Activated CD4-positive, alpha-beta T cell treated with anti-CD3 and anti-CD28 coated beads for 24 hours (primary cell): ENCODE measurements around the gene ABCD3.
"Not testable (repeated sequence)": the region's sequence is repeated elsewhere in the genome, so short reads cannot be mapped to it uniquely, and the experiment has no call there.

ENCODE experiments used
- DNase-seq, 2 donors: peaks; one replicate each; pipeline ENCODE4 v3.0.0-alpha.2; 2020; ENCODE audit warnings: low read depth in 2 of 2

Gene ABCD3

DNA sequence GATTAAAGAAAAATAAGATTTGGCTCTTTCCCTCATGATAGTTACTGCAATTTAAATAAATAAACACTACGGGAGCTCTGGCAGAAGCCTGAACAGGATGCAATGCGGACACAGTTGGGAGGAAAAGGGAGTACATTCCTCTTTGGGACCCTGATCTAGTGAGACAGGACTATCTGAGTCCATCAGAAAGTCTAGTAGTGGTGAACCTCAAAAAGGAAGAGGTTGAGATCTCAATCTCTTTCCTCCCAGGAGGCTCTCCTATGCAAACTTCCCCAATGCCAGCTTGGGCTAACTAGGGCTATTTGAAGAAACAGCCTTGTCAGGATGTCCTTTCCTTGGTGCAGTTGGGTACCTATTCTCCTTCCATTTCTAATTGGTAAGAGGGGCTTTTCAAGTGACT, 4.9 kb upstream of the ABCD3 start:
- no peak for DNase-seq

DNA sequence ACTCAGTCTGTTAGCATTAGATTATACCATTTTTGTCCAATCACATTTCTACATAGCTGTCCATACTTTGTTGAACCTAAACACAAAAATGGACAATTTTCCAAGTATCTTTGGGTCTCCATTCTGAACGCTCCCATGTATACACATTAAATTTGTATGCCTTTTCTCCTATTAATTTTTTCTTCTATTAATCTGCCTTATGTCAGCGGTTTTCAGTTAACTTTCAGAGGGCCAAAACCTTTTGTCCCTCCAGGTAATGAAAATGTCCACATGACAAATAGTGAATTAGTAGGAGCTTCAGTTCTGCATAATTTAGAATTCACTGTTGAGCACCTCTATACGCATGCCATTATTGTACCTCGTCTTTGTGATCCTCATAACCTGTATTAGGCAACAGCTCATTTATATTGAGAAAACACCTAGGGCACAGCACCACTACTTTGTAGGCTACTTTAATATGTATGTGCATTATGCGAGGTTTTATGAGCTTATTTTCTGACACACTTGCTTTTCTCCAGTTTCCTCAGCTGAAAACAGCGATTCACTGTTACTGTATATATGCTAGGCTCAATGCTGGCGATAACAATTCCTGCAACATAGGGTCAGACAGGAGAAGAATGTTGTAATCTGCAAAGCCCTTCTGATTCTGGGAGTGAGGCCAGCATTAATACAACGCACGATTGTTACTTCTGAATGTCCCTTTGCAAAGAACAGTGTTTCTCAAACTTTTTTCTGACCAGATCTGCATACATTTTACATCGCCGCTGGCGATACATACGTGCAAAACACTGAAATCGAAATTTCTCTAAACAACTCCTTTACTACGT, 1.1 kb upstream of the ABCD3 start:
- DNase-seq = no peak

DNA sequence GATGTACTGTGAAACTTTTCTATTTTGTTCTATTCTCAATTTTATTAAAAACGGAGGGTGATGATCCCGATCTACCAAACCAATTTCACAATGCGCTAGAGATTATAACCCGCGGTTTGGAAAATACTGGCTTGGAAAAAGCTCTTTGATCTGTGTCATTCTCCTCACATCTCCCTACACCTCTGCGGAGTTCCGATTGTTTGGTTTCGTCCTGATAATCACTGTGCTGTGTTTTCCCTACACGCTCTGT, 536 bp upstream of the ABCD3 start:
- DNase-seq = no peak

DNA sequence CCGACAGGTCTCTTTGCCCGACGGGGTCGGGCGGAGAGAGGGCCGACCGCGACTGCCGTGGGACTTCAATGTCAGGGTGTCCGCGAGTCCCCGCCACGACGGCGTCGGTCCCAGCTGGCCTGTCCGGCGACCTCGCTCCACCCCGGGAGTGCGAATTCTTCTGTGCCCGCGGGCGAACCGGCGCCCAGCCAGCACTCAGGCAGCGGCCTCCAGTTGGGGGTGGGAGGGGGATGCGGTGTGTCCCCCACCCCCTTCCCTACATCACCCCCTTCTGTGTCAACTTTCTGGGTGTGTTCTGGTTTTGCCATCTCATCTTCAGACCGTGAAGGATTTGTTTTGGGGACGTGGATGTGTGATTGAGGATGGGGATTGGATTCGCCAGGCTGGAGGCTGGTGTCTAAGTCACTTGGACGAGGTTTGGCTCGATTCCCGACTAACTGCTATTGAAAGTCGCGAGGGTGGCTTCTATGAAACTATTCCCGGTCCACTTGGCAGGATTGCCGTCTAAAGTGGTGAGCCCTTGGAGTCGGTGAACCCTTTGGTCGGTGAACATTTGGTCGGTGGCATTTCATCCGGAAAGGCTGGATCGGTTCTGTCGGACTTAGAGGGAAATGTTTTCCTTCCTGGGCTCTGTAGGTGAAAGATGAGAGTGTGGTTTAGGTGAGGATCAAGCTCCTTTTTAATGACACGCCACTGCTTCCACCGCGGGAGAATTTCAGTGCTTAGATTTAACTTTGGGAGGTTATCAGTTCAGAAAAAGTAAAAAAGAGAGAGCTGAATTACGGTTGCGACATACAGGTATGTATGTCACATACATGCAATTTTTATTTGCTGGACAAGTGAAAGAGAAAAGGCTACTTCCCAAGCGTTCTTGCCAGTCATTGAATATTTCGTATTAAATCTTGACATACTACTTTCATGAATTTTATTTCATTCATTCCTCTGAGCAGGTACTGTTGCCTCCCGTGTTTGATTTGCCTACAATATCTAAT, 771 bp downstream of the ABCD3 start:
- DNase-seq = peak in 1 of 2 donors; percentile 9

DNA sequence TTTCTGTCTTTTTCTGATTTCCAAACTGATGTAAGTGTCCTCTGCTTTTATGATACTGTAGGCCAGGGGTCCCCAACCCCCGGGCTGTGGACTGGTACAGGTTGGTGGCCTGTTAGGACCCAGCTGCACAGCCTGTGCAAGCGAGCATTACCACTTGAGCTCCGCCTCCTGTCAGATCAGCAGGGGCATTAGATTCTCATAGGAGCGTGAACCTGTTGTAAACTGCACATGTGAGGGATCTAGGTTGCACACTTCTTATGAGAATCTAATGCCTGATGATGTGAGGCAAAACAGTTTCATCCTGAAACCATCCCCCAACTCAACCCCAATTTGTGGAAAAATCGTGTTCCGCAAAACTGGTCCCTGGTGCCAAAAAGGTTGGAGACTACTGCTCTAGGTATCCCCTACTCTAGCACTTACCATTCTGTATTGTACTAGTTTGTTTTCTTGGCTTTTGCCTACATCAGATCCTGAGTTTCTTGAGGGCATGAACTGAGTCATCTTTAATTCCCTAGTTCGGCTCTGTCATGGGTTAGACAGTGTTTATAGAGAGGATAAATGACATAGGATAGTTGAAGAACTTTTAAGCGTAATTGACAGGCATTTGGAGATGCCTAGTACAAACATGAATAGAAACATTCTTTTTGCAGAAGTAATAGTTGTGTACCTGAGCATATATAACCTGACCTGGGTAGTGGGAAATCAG, 4.1 kb downstream of the ABCD3 start:
- no peak for DNase-seq

DNA sequence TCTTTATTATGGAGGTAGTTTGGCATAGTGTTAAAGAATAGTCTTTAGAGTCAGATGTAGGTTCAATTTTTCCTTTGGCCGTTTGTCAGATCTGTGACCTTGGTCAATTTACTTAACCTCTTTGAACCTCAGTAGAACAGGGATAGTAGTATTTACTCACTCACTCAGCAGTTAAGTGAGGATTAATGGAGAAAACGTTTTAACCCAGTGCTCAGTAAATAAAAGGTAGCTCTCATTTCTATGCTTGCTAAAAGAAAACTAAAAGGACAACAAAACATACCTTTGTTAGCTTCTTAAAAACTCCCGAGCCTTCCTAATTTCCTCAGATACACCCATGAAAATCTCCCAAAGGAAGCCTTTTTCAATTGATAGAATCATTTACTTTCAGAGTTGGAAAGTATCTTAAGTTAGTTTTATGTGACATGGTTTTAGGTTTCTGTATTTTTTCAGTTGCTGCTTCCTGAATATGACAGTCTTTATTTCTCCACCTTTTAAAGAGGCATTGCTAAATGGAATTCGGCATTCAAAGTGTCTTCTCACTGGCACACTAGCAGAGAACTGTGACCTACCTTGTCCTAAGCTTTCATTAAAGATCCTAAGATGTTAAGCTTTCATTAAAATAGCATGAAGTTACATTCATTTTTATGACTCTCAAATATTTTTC, 7.8 kb downstream of the ABCD3 start:
- DNase-seq = no peak

DNA sequence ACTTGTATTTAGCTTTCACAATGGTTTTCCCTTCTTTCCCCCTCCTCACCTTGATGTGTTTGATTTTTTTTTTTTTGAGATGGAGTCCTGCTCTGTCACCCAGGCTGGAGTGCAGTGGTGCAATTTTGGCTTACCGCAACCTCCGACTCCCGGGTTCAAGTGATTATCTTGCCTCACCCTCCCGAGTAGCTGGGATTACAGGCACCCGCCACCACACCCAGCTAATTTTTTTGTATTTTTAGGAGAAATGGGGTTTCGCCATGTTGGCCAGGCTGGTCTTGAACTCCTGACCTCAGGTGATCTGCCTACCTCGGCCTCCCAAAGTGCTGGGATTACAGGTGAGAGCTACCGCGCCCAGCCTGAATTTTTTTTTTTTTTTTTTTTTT, 8.3 kb downstream of the ABCD3 start:
- not testable (repeated sequence) for DNase-seq

DNA sequence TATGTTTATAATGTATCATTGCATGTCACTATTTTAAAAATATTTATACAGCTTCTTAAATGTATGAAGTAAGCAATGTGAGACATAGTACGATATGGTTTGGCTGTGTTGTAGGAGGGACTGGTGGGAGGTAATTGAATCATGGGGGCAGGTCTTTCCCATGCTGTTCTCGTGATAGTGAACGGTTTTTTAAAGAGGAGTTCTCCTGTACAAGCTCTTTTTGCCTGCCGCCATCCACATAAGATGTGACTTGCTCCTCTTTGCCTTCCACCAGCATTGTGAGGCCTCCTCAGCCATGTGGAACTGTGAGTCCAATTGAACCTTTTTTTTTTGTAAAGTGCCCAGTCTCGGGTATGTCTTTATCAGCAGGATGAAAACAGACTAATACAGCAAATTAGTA, 10.3 kb downstream of the ABCD3 start:
- no peak for DNase-seq

DNA sequence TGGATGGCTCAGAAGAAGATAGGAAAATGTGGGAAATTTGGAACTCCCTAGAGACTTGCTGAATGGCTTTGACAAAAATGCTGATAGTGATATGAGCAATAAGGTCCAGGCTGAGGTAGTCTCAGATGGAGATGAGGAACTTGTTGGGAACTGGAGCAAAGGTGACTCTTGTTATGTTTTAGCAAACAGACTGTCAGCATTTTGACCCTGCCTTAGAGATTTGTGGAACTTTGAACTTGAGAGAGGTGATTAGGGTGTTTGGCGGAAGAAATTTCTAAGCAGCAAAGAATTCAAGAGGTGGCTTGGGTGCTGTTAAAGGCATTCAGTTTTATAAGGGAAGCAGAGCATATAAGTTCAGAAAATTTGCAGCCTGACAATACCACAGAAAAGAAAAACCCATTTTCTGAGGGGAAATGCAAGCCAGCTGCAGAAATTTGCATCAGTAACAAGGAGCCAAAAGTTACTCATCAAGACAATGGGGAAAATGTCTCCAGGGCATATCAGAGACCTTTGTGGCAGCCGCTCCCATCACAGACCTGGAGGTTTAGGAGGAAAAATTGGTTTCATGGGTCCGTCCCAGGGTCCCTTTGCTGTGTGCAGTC, 10.8 kb downstream of the ABCD3 start:
- not testable (repeated sequence) for DNase-seq

DNA sequence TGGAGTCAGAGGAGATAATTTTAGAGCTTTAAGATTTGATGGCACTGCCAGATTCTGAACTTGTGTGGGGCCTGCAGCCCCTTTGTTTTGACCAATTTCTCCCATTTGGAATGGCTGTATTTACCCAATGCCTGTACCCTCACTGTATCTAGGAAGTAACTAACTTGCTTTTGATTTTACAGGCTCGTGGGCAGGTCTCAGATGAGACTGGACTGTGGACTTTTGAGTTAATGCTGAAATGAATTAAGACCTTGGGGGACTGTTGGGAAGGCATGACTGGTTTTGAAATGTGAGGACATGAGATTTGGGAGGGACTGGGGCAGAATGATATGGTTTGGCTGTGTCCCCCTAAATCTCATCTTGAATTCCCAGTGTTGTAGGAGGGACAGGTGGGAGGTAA, 11.9 kb downstream of the ABCD3 start:
- not testable (repeated sequence) for DNase-seq

DNA sequence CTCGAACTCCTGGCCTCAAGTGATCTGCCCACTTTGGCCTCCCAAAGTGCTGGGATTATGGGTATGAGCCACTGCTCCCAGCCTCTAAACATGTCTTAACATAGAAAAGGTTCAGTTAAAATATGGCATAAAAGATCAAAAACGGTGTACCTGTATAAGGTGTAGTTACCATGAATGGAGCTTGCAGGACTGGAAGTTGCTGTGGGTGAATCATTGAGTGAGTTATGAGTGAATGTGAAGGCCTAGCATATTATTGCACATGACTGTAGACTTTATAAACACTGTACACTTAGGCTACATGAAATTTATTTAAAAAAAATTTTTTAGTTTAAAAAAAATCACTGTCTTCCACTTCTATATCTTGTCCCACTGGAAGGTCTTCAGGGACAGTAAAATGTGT, 15.7 kb downstream of the ABCD3 start:
- no peak for DNase-seq

DNA sequence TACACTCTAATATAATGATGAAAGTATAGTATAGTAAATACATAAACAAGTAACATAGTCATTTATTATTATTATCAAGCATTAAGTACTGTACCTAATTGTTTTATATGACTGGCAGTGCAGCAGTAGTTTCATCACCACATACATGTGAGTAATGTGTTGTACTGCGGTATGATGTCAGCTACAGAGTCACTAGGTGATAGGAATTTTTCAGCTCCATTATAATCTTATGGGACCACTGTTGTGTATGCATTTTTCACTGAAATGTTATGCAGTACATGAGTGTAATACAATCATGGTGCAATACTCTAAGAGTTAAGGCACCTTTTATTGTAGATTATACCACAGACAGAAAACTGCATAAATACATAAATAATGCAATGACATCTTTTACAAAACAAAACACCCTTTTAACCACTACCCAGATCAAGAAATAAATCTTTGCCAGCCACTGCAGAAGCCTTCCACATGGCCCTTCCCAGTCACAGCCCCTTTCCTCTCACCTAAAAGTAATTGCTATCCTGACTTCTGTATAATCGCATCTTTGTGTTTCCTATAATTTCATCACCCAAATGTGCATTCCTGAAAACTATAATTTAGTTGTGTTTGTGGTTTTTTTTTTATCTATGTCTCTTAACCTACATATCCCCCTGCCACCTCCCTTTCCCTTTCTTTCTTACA, 16.3 kb downstream of the ABCD3 start:
- no peak for DNase-seq

DNA sequence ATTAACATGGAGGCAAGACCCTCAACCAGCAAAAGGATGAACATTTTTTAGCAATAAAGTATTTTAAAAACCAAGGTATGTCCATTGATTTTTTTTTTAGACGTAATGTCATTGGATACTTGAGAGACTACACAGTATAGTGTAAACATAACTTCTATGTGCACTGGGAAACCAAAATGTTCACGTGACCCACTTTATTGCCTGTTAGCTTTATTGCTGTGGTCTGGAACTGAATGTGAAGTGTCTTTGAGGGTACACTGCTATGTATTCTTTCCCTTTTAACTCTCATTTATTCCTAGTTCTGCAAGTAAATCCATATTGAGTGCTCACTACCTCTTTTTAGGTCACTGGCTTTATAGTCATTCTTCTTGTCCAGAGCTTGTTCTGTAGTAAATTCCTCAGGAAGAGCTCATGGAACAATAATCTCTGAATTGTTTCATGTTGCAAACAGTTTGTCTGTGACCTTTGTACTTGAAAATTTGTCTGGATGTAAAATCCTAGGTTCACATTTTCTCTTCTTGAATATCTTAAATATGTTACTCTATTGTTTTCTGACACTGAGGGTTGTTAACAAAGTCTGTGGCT, 20.6 kb downstream of the ABCD3 start:
- no peak for DNase-seq

DNA sequence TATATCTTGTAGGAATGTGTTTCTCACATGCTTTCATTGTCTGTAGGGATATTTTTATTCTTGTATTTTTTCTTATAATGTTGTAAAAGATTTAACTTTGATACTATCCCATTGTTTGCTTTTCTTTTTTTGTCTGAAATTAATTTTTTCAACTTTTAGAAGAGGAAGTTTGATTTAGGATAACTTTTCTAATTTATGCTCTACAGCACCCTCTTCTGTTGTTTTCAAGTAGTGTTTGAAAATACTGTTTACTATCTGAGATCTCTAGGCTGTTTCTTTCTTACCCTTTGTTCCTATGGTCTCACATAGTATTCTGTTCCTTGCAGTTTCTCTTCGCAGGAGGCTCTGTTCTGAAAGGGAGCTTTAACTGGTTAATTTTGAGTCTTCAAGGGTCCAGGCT, 21.9 kb downstream of the ABCD3 start:
- DNase-seq = no peak

DNA sequence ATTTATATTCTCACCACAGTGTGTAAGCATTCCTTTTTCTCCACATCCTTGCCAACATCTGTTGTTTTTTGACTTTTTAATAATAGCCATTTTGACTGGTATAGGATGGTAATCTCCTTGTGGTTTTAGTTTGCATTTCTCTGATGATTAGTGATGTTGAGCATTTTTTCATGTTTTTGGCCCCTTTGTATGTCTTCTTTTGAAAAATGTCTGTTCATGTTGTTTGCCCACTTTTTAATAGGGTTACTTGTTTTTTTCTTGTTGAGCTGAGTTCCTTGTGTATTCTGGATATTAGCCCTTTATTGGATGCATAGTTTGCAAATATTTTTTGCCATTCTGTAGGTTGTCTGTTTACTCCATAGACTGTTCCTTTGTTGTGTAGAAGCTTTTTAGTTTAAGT, 24.9 kb downstream of the ABCD3 start:
- not testable (repeated sequence) for DNase-seq

DNA sequence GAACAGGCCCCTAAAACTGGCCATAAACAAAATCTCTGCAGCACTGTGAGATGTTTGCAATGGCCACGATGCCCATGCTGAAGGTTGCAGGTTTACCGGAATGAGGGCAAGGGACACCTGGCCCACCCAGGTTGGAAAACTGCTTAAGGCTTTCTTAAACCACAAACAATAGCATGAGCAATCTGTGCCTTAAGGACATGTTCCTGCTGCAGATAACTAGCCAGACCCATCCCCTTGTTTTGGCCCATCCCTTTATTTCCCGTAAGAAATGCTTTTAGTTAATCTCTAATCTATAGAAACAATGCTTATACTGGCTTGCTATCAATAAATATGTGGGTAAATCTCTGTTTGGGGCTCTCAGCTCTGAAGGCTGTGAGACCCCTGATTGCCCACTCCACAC, 26.6 kb downstream of the ABCD3 start:
- DNase-seq = not testable (repeated sequence)

DNA sequence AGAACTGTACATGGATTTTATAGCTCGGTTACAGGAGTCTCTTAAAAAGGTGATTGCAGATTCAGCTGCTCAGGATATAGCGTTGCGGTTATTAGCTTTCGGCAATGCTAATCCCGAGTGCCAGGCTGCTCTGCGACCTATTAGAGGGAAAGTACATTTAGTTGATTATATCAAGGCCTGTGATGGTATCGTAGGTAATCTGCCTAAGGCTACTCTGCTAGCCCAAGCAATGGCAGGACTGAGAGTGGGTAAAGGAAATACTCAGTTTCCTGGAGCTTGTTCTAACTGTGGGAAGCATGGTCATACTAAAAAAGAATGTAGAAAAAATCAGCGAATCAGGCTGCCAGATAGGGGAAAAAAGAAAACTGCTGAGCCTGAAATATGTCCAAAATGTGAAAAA, 27.5 kb downstream of the ABCD3 start:
- DNase-seq = not testable (repeated sequence)

DNA sequence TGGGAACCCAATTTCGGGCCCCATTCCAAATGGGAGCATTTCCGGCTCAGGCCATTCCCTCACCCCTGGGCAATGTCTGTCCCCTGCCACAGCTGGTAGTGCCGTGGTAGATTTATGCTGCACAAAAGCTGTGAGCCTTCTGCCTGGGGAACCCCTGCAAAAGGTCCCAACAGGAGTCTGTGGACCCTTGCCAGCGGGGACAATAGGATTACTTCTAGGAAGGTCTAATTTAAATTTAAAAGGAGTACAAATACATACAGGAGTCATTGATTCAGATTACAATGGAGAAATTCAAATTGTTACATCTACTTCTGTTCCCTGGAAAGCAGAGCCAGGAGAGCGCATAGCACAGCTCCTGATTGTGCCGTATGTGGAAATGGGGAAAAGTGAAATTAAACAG, 28.0 kb downstream of the ABCD3 start:
- not testable (repeated sequence) for DNase-seq

DNA sequence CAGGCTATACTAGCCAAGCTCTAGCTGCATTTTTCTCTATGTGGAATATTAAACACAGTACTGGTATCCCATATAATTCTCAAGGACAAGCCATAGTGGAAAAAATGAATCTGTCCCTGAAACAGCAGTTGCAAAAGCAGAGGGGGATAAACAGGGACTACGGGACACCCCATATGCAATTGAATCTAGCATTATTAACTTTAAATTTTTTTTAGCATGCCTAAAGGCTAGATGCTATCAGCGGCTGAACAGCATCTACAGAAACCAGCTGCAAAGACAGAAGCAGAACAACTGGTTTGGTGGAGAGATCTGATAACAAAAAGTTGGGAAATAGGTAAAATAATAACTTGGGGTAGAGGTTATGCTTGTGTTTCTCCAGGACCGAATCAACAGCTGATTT, 30.6 kb downstream of the ABCD3 start:
- DNase-seq = not testable (repeated sequence)

DNA sequence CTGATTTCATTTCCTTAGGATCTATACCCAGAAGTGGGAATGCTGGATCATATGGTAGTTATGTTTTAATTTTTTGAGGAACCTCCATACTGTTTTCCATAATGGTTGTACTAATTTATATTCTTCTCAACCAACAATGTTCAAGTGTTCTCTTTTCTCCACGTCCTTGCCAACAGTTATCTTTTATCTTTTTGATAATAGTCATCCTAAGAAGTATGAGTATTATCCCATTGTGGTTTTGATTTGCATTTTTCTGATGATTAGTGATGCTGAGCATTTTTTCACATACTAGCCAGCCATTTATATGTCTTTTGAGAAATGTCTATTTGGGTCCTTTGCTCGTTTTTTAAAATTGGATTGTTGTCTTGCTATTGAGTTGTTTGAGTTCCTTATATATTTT, 38.5 kb downstream of the ABCD3 start:
- DNase-seq = no peak

DNA sequence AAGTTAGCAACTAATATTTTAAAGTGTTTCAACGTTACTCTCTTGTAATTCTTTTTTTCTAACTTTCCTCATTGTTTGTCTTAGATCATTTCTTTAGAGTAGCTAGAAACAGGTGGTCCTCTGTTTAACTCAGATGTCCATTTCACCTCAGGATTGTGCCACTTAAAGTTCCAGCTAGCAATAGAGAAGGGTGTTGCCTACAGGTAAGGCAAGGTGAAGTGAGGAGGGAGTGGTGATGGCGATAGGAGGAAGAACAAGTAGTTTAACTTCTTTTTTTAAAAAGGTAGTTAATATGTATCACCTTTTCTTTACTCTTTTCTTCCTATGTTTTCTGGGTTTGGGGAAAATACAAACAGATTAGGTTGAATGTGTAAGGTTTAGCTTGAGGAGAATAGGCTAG, 44.4 kb downstream of the ABCD3 start:
- no peak for DNase-seq
